ENCODE results near the gene GSTP1. TPM values are rescaled to one million over a fixed set of nuclear protein-coding genes. Genes with fewer than 3 reads are reported as not detected.

The GSTP1 gene
- total and polyA plus RNA-seq, 2 of the 8 experiments (the other 6 are each of a cell fraction or from before 2014, with no cell fraction given) = 1,454 to 3,329 TPM

- no peak overlapping the region for H3K56ac ChIP-seq (replicated peaks; ENCODE audit: insufficient read length, low read depth, low read length)
- H4K8ac ChIP-seq (ENCODE audit: extremely low read depth, insufficient read depth, low read length) = no peak overlapping the region
- no peak overlapping the region for H2BK20ac ChIP-seq (ENCODE audit: low read length)
- peaks cover 8 to 10% of the 10 kb centered on the region in 2 experiments for H4K20me1 ChIP-seq (replicated peaks in 1 of 2; ENCODE audit: control insufficient read depth in 1 of 2, insufficient read depth in 2 of 2, low read length in 2 of 2)
- H3K9me3 ChIP-seq (ENCODE audit: insufficient read depth in 2 of 2, low read depth in 1 of 2, low read length in 1 of 2) = no peaks in the 10 kb centered on the region
- ChIA-PET CTCF (ENCODE audit: partially characterized antibody) (interaction anchor here (0.8 to 10.9 kb wide), 5 partner anchors 24 to 190 kb away, joined by 3 to 97 read pairs (median 4); partner anchors contain the start of gene RAD9A), POLR2A (ENCODE audit: partially characterized antibody) (interaction anchor here (0.9 to 5.4 kb wide), 5 partner anchors 13 to 63 kb away, joined by 3 to 71 read pairs (median 25); no protein-coding TSS in a partner anchor)
- H3K23me2 ChIP-seq (ENCODE audit: low read depth, low read length) = peaks cover 5% of the 10 kb centered on the region; the same call in 1 of the 2 replicates
- no peak overlapping the region for H4K91ac ChIP-seq (replicated peaks; ENCODE audit: insufficient read length, low read length)
- 8% methylated on average over 11 of the region's 11 CpGs; no CpG with 5 or more reads in 1 of the 2 experiments for WGBS, 2 experiments (ENCODE audit: extremely low coverage in 1 of 2, insufficient coverage in 1 of 2, insufficient read length in 1 of 2, insufficient replicate concordance in 2 of 2, low coverage in 1 of 2, low lambda C conversion rate in 2 of 2, missing lambda C conversion rate in 1 of 2)
- H2BK15ac ChIP-seq (ENCODE audit: low read length) = no peak overlapping the region
- peak overlapping the region in 2 of 4 experiments; percentile 14 to 46; a peak in 2 of 8 replicates for H3K4me3 ChIP-seq (ENCODE audit: extremely low read depth in 1 of 4, insufficient read depth in 2 of 4, low read depth in 3 of 4, low read length in 4 of 4)
- no peak overlapping the region for H3K14ac ChIP-seq (ENCODE audit: insufficient read length)
- no peak overlapping the region for H2BK5ac ChIP-seq (ENCODE audit: low read depth, low read length)
- peaks cover 10% of the 10 kb centered on the region for H3K79me1 ChIP-seq (ENCODE audit: low read depth, low read length)
- DNase-seq (ENCODE audit: low read depth in 1 of 2, low spot score in 2 of 2) (peak in 1 of 2 experiments; percentile 52), FAIRE-seq (no peak)
- H3K4me2 ChIP-seq (ENCODE audit: insufficient read depth in 1 of 2, low read depth in 2 of 2, low read length in 2 of 2) = peak overlapping the region; percentile 56 to 92
- peaks cover 0 to 2% (median 0%) of the 10 kb centered on the region in 4 experiments; a peak in 1 of 7 replicates for H3K27me3 ChIP-seq (replicated peaks in 1 of 4; ENCODE audit: control insufficient read depth in 3 of 4, extremely low read depth in 1 of 4, insufficient read depth in 3 of 4, low read length in 3 of 4)
- H3K9ac ChIP-seq (replicated peaks in 1 of 4; ENCODE audit: extremely low read depth in 1 of 4, low read depth in 3 of 4, low read length in 3 of 4) = no peak overlapping the region
- H2BK120ac ChIP-seq (replicated peaks; ENCODE audit: low read depth, low read length) = no peak overlapping the region
- H2BK12ac ChIP-seq (ENCODE audit: low read depth, low read length) = no peak overlapping the region
- no peak overlapping the region for H3K27ac ChIP-seq (ENCODE audit: low read depth, low read length)
- no peak overlapping the region for H4K5ac ChIP-seq (ENCODE audit: insufficient read length, low read depth, low read length)
- H3K4ac ChIP-seq (replicated peaks; ENCODE audit: insufficient read length, low read depth, low read length) = no peak overlapping the region
- no peak overlapping the region for H2AK5ac ChIP-seq (ENCODE audit: low read depth, low read length)
- peaks cover 0 to 27% of the 10 kb centered on the region in 2 experiments; a peak in 2 of 4 replicates for H3K79me2 ChIP-seq (ENCODE audit: control insufficient read depth in 1 of 2, insufficient read depth in 2 of 2, low read length in 2 of 2)
- no peak overlapping the region for H2AFZ ChIP-seq (ENCODE audit: low read length)
- no peak overlapping the region for H3K23ac ChIP-seq (ENCODE audit: insufficient read length)
- peaks cover 6 to 20% (median 14%) of the 10 kb centered on the region in 4 experiments; a peak in 6 of 8 replicates for H3K36me3 ChIP-seq (ENCODE audit: control insufficient read depth in 2 of 4, insufficient read depth in 4 of 4, low read length in 3 of 4)
- peaks cover 5 to 33% (median 19%) of the 10 kb centered on the region in 4 experiments for H3K4me1 ChIP-seq (replicated peaks in 1 of 4; ENCODE audit: control insufficient read depth in 3 of 4, insufficient read depth in 4 of 4, low read length in 3 of 4)
- H3K18ac ChIP-seq (ENCODE audit: extremely low read depth, low read length) = no peak overlapping the region; the same call in 1 of the 2 replicates
- TF ChIP-seq, protein P1, sequence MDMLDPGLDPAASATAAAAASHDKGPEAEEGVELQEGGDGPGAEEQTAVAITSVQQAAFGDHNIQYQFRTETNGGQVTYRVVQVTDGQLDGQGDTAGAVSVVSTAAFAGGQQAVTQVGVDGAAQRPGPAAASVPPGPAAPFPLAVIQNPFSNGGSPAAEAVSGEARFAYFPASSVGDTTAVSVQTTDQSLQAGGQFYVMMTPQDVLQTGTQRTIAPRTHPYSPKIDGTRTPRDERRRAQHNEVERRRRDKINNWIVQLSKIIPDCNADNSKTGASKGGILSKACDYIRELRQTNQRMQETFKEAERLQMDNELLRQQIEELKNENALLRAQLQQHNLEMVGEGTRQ (IDR thresholded peaks at IDR 0.05; ENCODE audit: low read length) = no peak
- TF ChIP-seq FOSL1 (IDR thresholded peaks at IDR 0.05; ENCODE audit: insufficient read depth, low read depth, low read length) (no peak), SP1 (IDR thresholded peaks at IDR 0.05; ENCODE audit: low read depth, low read length) (peak; percentile 93), POLR2AphosphoS5 (IDR thresholded peaks at IDR 0.05; ENCODE audit: low read depth, low read length) (no peak), RNF2 (IDR thresholded peaks at IDR 0.05; ENCODE audit: borderline replicate concordance, low read depth, low read length, missing control alignments, poor library complexity, severe bottlenecking) (no peak), GABPA (IDR thresholded peaks at IDR 0.05; ENCODE audit: borderline replicate concordance, insufficient read depth, low read length) (no peak), TCF12 (IDR thresholded peaks at IDR 0.05; ENCODE audit: low read depth, low read length) (0 out of 2 replicates have a peak, but pooled peaks have one; percentile 59), RFX5 (IDR thresholded peaks at IDR 0.05; ENCODE audit: borderline replicate concordance, low read depth, low read length) (no peak), CREB1 (IDR thresholded peaks at IDR 0.05) (no peak), HDAC6 (IDR thresholded peaks at IDR 0.05; ENCODE audit: low read depth, low read length) (no peak), NRF1 (IDR thresholded peaks at IDR 0.05; ENCODE audit: low read depth, low read length) (no peak), TEAD4 (IDR thresholded peaks at IDR 0.05; ENCODE audit: low read depth, low read length) (peak; percentile 95)
Measured at GRCh38 chr11:67581469-67581868, 2.1 kb upstream of the GSTP1 start.
